DND-41 (cell line): ENCODE results near the gene LMBR1L.
A peak's percentile ranks its signal among the peaks of the same experiment; 100 is the strongest.

ENCODE experiments used
- ATAC-seq: fragments of 200-7000 bp; cut with Tn5 transposase; 3 replicates; pipeline ENCODE4 v1.9.1; 2021; ENCODE audit warnings: low read depth; ENCODE audit not compliant: insufficient read depth
- DNase-seq: peaks from one replicate; pipeline ENCODE4 v3.0.0-alpha.2; 2020
- H2AFZ ChIP-seq: 2 replicates; pipeline ENCODE4 v1.6.0; 2012; ENCODE audit warnings: low read depth, low read length
- H3K27ac ChIP-seq: 2 replicates; pipeline ENCODE4 v1.5.1; 2012; ENCODE audit warnings: low read length, inconsistent platforms
- H3K27me3 ChIP-seq: fragments of 200-600 bp; sonication (generic); 2 replicates; pipeline ENCODE4 v1.6.0; 2012; ENCODE audit warnings: low read length, mild to moderate bottlenecking, inconsistent platforms; ENCODE audit not compliant: insufficient read depth, poor library complexity
- H3K36me3 ChIP-seq: 2 replicates; pipeline ENCODE4 v1.5.1; 2012; ENCODE audit warnings: low read length, inconsistent platforms; ENCODE audit not compliant: insufficient read depth
- H3K4me1 ChIP-seq: 2 replicates; pipeline ENCODE4 v1.5.1; 2012; ENCODE audit warnings: mild to moderate bottlenecking, low read length; ENCODE audit not compliant: insufficient read depth
- H3K4me2 ChIP-seq: 2 replicates; pipeline ENCODE4 v1.6.0; 2012; ENCODE audit warnings: mild to moderate bottlenecking, moderate library complexity, low read length, inconsistent platforms; ENCODE audit not compliant: insufficient read depth
- H3K4me3 ChIP-seq, 2 experiments: fragments of 200-600 bp in 1 of 2; shearing (Covaris generic) in 1 of 2; 2 replicates each; pipeline ENCODE4 v1.5.1; 2012 to 2016; ENCODE audit warnings: inconsistent platforms in 2 of 2, low read length in 2 of 2, mild to moderate bottlenecking in 2 of 2, low read depth in 1 of 2, moderate library complexity in 1 of 2
- H3K79me2 ChIP-seq: 2 replicates; pipeline ENCODE4 v1.6.0; 2012; ENCODE audit warnings: low read length, inconsistent platforms; ENCODE audit not compliant: insufficient read depth
- H3K9ac ChIP-seq: 2 replicates; pipeline ENCODE4 v1.6.0; 2012; ENCODE audit warnings: low read depth, mild to moderate bottlenecking, inconsistent platforms, low read length, moderate library complexity
- H3K9me3 ChIP-seq: 2 replicates; pipeline ENCODE4 v1.5.1; 2012; ENCODE audit warnings: low read length, moderate library complexity, mild to moderate bottlenecking, inconsistent platforms; ENCODE audit not compliant: insufficient read depth, severe bottlenecking
- H4K20me1 ChIP-seq: 2 replicates; pipeline ENCODE4 v1.6.0; 2012; ENCODE audit warnings: low read length; ENCODE audit not compliant: insufficient read depth
- CTCF ChIP-seq: IDR thresholded peaks from 2 replicates; pipeline ENCODE4 v1.5.1; 2012; ENCODE audit warnings: borderline replicate concordance, low read length, moderate library complexity, mild to moderate bottlenecking; ENCODE audit not compliant: poor library complexity, severe bottlenecking; ENCODE audit errors: extremely low read depth
- EZH2 ChIP-seq: IDR thresholded peaks from 3 replicates; pipeline ENCODE4 v1.6.1; 2012; ENCODE audit warnings: borderline replicate concordance, low read depth, mild to moderate bottlenecking, moderate library complexity, low read length, inconsistent platforms; ENCODE audit not compliant: severe bottlenecking

LMBR1L gene

DNA sequence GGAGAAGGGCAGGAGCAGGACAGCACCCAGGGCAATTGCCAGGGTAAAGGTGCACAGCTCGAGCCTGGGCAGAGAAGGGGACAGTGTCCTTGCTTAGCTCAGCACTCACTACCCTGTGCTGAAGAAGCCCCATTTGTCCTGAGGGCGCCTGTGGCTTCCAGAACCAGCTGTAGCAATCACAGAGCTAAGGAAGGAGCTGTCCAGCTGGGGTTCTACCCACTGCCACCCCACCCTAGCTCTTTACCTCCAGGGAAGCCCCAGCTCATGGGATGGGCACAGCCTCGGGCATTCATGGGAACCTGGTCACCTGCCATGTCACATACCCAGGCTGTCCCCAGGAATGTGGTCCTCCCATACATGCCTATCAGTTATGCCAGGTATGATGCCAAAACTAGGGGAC is 5.8 kb downstream of the LMBR1L start:
- peaks cover 38% of the 10 kb centered on the region for H4K20me1 ChIP-seq
- H2AFZ ChIP-seq, result no peak overlapping the region
- ATAC-seq, result no peak
- H3K36me3 ChIP-seq, result peaks cover 77% of the 10 kb centered on the region
- no peak overlapping the region for H3K27ac ChIP-seq
- H3K9ac ChIP-seq, result no peak overlapping the region
- peaks cover 42% of the 10 kb centered on the region for H3K79me2 ChIP-seq
- no peak overlapping the region for H3K4me2 ChIP-seq
- H3K4me1 ChIP-seq, result peaks cover 17% of the 10 kb centered on the region
- TF ChIP-seq CTCF, result no peak
- no peak for TF ChIP-seq EZH2
- H3K27me3 ChIP-seq, result no peaks in the 10 kb centered on the region
- H3K9me3 ChIP-seq, result no peaks in the 10 kb centered on the region
- H3K4me3 ChIP-seq, result no peak overlapping the region
- no peak for DNase-seq

DNA sequence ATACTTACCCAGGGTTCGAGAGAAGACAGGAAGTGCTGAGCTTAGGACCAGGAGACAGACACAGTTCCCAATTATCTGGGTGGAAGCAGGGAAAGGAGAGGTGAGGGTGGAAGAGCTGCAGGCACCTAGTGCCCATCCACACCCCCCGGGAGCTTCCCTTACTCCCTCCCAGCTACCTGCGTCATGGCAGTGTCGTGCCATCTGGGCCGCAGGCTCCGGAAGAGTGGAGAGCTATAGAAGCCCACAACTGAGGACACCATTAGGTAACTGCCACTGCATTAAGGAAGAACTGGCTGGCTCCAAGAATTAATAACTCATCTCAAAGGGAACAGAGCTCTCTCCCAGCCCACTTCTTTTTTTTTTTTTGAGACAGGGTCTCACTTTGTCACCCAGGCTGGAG is 10.3 kb downstream of the LMBR1L start:
- Histone ChIP-seq H3K27ac (no peak overlapping the region), H3K27me3 (no peaks in the 10 kb centered on the region), H3K4me2 (no peak overlapping the region), H3K4me3 (no peak overlapping the region), H4K20me1 (peaks cover 18% of the 10 kb centered on the region), H3K4me1 (no peaks in the 10 kb centered on the region), H2AFZ (no peak overlapping the region), H3K36me3 (peaks cover 78% of the 10 kb centered on the region), H3K79me2 (peaks cover 10% of the 10 kb centered on the region), H3K9ac (no peak overlapping the region), H3K9me3 (no peaks in the 10 kb centered on the region)
- DNase-seq (no peak), ATAC-seq (no peak)
- TF ChIP-seq CTCF, result no peak
- no peak for TF ChIP-seq EZH2

- DNase-seq (no peak), ATAC-seq (no peak)
- H3K4me3 ChIP-seq, result no peak overlapping the region
- H3K9me3 ChIP-seq, result no peaks in the 10 kb centered on the region
- H2AFZ ChIP-seq, result no peak overlapping the region
- H3K27ac ChIP-seq, result no peak overlapping the region
- H3K79me2 ChIP-seq, result no peaks in the 10 kb centered on the region
- H3K4me1 ChIP-seq, result no peaks in the 10 kb centered on the region
- H3K9ac ChIP-seq, result no peak overlapping the region
- no peak for TF ChIP-seq CTCF
- no peak for TF ChIP-seq EZH2
- H3K27me3 ChIP-seq, result no peaks in the 10 kb centered on the region
- peaks cover 8% of the 10 kb centered on the region for H4K20me1 ChIP-seq
- H3K36me3 ChIP-seq, result peaks cover 61% of the 10 kb centered on the region
- no peak overlapping the region for H3K4me2 ChIP-seq
Measured at GRCh38 chr12:49098703-49099102, 11.9 kb downstream of the LMBR1L start.

DNA sequence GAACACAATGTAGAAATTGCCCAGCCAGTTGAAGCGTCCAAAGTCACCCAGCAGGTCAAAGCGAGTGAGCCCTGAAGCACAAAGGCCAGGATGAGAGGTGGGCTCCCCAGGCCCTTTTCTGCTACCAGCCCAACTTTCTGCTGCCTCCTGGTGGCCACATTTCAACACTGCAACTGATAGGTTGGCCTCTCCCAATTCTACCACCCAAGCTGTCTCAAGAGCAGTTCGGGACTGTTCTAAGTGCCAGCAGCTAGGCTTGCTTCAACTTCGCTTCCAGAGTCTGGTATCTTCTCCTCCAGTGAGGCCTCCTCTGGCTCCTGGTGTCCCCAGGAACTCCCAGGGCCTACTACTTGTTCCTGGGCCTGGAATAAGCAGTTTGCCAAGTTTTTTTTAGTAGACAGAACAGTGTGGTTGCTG is 12.6 kb downstream of the LMBR1L start:
- Histone ChIP-seq H3K36me3 (peaks cover 55% of the 10 kb centered on the region), H3K27ac (no peak overlapping the region), H3K4me3 (no peak overlapping the region), H3K27me3 (no peaks in the 10 kb centered on the region), H3K9me3 (no peaks in the 10 kb centered on the region), H3K79me2 (no peaks in the 10 kb centered on the region), H2AFZ (no peak overlapping the region), H3K9ac (no peak overlapping the region), H3K4me2 (no peak overlapping the region), H3K4me1 (no peaks in the 10 kb centered on the region), H4K20me1 (peaks cover 6% of the 10 kb centered on the region; the same call in 1 of the 2 replicates)
- TF ChIP-seq CTCF, result peak; percentile 91
- no peak for TF ChIP-seq EZH2
- peak; percentile 72 for DNase-seq
- ATAC-seq, result peak; percentile 81
